ENCODE measurements around the gene CNKSR1.

Gene CNKSR1

DNA sequence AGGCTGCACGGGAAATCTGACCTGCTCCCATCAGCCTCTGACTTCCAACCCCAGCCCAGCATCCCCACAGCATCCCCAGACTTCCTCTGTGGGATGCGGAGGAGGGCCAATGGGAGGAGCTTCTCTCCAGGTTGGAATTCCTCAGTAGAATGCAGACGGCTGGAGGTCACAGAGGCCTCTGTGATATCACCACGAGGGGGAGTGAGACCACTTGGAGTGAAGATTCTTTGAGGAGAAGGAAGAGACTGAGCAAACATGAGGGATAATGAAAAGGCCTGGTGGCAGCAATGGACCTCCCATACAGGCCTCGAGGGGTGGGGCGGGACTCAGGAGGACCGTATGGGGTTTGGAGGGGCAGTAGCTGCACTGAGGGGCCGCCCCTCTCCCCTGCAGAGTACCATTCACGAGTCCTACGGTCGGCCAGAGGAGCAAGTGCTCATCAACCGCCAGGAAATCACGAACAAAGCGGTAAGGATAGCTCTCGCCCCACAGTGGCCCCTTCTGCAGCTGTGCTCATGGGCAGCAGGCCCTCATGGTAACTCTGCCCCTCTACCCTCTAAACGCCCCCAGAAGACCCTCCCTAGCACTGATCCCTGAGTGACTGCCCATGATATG, 13.2 kb downstream of the CNKSR1 start, which contains the start of gene CATSPER4:
Gene CATSPER4 (plus strand): TSS at position 230 of the 615 bp plus-strand sequence. CDS start 26 bp downstream, at position 256.
- Histone ChIP-seq H4K20me1 (ENCODE audit: insufficient read depth, low read length) (no peaks in the 10 kb centered on the region), H3K27me3 (ENCODE audit: low read depth, low read length) (no peaks in the 10 kb centered on the region), H3K36me3 (replicated peaks; ENCODE audit: low read depth, low read length) (no peaks in the 10 kb centered on the region), H3K27ac (ENCODE audit: low read length) (no peak within 1 kb of the TSS), H3K79me2 (ENCODE audit: low read length) (no peaks in the 10 kb centered on the region), H3K4me3 (ENCODE audit: low read length) (no peak within 1 kb of the TSS), H3K9me3 (ENCODE audit: insufficient read depth, low read length) (no peaks in the 10 kb centered on the region), H3K9ac (ENCODE audit: low read length) (no peak within 1 kb of the TSS), H3K4me1 (ENCODE audit: low read length) (no peaks in the 10 kb centered on the region), H3K4me2 (ENCODE audit: low read length) (no peak within 1 kb of the TSS), H2AFZ (ENCODE audit: low read depth, low read length) (no peak within 1 kb of the TSS)
- TF ChIP-seq, protein P1, sequence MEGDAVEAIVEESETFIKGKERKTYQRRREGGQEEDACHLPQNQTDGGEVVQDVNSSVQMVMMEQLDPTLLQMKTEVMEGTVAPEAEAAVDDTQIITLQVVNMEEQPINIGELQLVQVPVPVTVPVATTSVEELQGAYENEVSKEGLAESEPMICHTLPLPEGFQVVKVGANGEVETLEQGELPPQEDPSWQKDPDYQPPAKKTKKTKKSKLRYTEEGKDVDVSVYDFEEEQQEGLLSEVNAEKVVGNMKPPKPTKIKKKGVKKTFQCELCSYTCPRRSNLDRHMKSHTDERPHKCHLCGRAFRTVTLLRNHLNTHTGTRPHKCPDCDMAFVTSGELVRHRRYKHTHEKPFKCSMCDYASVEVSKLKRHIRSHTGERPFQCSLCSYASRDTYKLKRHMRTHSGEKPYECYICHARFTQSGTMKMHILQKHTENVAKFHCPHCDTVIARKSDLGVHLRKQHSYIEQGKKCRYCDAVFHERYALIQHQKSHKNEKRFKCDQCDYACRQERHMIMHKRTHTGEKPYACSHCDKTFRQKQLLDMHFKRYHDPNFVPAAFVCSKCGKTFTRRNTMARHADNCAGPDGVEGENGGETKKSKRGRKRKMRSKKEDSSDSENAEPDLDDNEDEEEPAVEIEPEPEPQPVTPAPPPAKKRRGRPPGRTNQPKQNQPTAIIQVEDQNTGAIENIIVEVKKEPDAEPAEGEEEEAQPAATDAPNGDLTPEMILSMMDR (IDR thresholded peaks at IDR 0.05; ENCODE audit: low read depth, low read length): no peak
- TF ChIP-seq EZH2phosphoT487 (IDR thresholded peaks at IDR 0.05; ENCODE audit: low read depth): no peak

DNA sequence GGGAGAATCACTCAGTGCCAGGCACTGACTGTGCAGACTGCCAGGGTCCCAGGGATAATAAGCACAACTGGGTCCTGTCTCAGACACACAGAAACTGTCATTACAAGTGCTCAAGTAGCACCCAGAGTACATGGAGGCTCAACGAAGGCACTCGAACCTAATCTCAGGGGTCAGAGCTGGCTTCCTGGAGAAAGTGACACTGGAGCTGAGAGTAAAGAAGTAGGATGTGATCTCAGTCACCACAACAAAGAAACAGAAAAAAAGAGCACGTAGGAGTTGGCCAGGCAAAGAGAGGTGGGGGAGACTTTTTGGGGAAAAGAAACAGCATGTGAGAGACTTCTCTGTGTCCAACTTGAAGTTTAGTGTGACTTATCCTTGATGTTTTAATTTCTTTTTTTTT, 14.4 kb downstream of the CNKSR1 start:
- Histone ChIP-seq H3K9ac (ENCODE audit: low read length) (no peak overlapping the region), H3K4me1 (ENCODE audit: low read length) (no peaks in the 10 kb centered on the region), H2AFZ (ENCODE audit: low read depth, low read length) (no peak overlapping the region), H3K9me3 (ENCODE audit: insufficient read depth, low read length) (no peaks in the 10 kb centered on the region), H3K27ac (ENCODE audit: low read length) (no peak overlapping the region), H3K79me2 (ENCODE audit: low read length) (no peaks in the 10 kb centered on the region), H3K4me3 (ENCODE audit: low read length) (no peak overlapping the region), H3K27me3 (ENCODE audit: low read depth, low read length) (no peaks in the 10 kb centered on the region), H3K36me3 (replicated peaks; ENCODE audit: low read depth, low read length) (no peaks in the 10 kb centered on the region), H3K4me2 (ENCODE audit: low read length) (no peak overlapping the region), H4K20me1 (ENCODE audit: insufficient read depth, low read length) (no peaks in the 10 kb centered on the region)
- no peak for TF ChIP-seq EZH2phosphoT487 (IDR thresholded peaks at IDR 0.05; ENCODE audit: low read depth)
- TF ChIP-seq, protein P1 (IDR thresholded peaks at IDR 0.05; ENCODE audit: low read depth, low read length): no peak

- Histone ChIP-seq H4K20me1 (ENCODE audit: insufficient read depth, low read length) (no peaks in the 10 kb centered on the region), H2AFZ (ENCODE audit: low read depth, low read length) (no peak overlapping the region), H3K79me2 (ENCODE audit: low read length) (no peaks in the 10 kb centered on the region), H3K27ac (ENCODE audit: low read length) (no peak overlapping the region), H3K27me3 (ENCODE audit: low read depth, low read length) (no peaks in the 10 kb centered on the region), H3K9ac (ENCODE audit: low read length) (no peak overlapping the region), H3K36me3 (replicated peaks; ENCODE audit: low read depth, low read length) (no peaks in the 10 kb centered on the region), H3K4me3 (ENCODE audit: low read length) (no peak overlapping the region), H3K4me2 (ENCODE audit: low read length) (no peak overlapping the region), H3K9me3 (ENCODE audit: insufficient read depth, low read length) (no peaks in the 10 kb centered on the region), H3K4me1 (ENCODE audit: low read length) (no peaks in the 10 kb centered on the region)
- no peak for TF ChIP-seq EZH2phosphoT487 (IDR thresholded peaks at IDR 0.05; ENCODE audit: low read depth)
- TF ChIP-seq, protein P1 (IDR thresholded peaks at IDR 0.05; ENCODE audit: low read depth, low read length): no peak
Measured at GRCh38 chr1:26195805-26196204, 18.5 kb downstream of the CNKSR1 start.

DNA sequence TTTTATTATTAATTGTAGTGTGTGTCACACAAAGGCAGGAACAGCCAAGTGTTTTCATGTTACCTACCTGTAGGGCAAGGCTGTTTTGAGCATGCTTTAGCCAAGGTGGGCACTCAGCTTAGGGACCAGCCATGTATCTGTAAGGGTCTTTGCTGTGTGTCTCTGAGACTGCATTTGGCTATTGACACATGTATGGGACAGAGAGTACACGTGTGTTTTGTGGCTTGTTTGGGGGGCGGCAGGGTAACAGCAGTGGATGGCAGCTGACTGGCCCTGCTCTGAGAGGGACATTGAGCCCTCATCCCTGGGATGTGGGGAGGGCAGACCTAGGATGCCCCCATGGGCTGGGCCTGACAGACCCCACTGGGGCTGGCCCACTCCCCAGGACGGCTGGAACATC, 20.0 kb downstream of the CNKSR1 start:
- Histone ChIP-seq H3K4me3 (ENCODE audit: low read length) (no peak overlapping the region), H2AFZ (ENCODE audit: low read depth, low read length) (no peak overlapping the region), H3K9me3 (ENCODE audit: insufficient read depth, low read length) (no peaks in the 10 kb centered on the region), H3K27me3 (ENCODE audit: low read depth, low read length) (no peaks in the 10 kb centered on the region), H3K4me1 (ENCODE audit: low read length) (no peaks in the 10 kb centered on the region), H3K9ac (ENCODE audit: low read length) (no peak overlapping the region), H3K79me2 (ENCODE audit: low read length) (no peaks in the 10 kb centered on the region), H4K20me1 (ENCODE audit: insufficient read depth, low read length) (no peaks in the 10 kb centered on the region), H3K4me2 (ENCODE audit: low read length) (no peak overlapping the region), H3K27ac (ENCODE audit: low read length) (no peak overlapping the region), H3K36me3 (replicated peaks; ENCODE audit: low read depth, low read length) (no peaks in the 10 kb centered on the region)
- TF ChIP-seq, protein P1 (IDR thresholded peaks at IDR 0.05; ENCODE audit: low read depth, low read length): no peak
- TF ChIP-seq EZH2phosphoT487 (IDR thresholded peaks at IDR 0.05; ENCODE audit: low read depth): no peak

Measured in OCI-LY3 (cell line).